Measurements from ENCODE around the gene RERE. TPM values are rescaled to one million over a fixed set of nuclear protein-coding genes. Genes with fewer than 3 reads are reported as not detected.

Gene RERE
- total RNA-seq, 1 experiment from 2014 or later = 40.6 TPM

DNA sequence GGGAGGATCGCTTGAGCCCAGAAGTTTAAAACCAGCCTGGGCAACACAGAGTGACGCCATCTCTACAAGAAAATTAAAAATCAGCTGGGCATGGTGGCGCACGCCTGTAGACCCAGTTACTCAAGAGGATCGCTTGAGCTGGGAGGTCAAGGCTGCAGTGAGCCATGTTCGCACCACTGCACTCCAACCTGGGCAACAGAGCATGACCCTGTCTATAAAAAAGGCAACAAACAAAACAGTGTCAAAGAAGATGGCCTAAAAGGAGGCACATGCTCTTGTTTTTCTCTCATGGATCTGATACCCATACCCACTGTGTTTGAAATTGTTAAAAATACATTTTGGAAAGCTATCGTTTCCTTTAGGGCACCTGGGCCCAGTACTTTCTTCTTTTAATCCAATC is 307.9 kb downstream of the RERE start:
- Histone ChIP-seq H3K27me3 (ENCODE audit: insufficient read depth, low read length) (no peaks in the 10 kb centered on the region), H3K79me2 (ENCODE audit: insufficient read depth, low read length) (no peaks in the 10 kb centered on the region), H3K27ac (ENCODE audit: low read depth, low read length) (no peak overlapping the region), H3K9ac (ENCODE audit: low read length) (no peak overlapping the region), H3K9me2 (ENCODE audit: insufficient read depth) (no peaks in the 10 kb centered on the region), H2AFZ (ENCODE audit: low read depth, low read length, poor library complexity, severe bottlenecking) (no peak overlapping the region), H3K9me3 (ENCODE audit: control insufficient read depth in 1 of 2, insufficient read depth in 1 of 2, low read depth in 1 of 2, low read length in 2 of 2) (no peaks in the 10 kb centered on the region), H3K4me3 (replicated peaks in 1 of 2; ENCODE audit: low read depth in 1 of 2, low read length in 2 of 2) (no peak overlapping the region), H3K4me1 (ENCODE audit: control insufficient read depth in 1 of 2, insufficient read depth in 2 of 2, low read length in 2 of 2) (no peaks in the 10 kb centered on the region), H3K4me2 (ENCODE audit: low read length) (no peak overlapping the region), H4K20me1 (ENCODE audit: insufficient read depth) (no peaks in the 10 kb centered on the region), H3K36me3 (ENCODE audit: control insufficient read depth in 1 of 2, insufficient read depth in 2 of 2, low read length in 2 of 2) (no peaks in the 10 kb centered on the region)
- ATAC-seq (no peak), DNase-seq (ENCODE audit: low read depth, low spot score) (no peak)
- intact Hi-C loops (cut with micrococcal nuclease) = no loop called here
- BruUV-seq (replicated peaks) = no TSS peak
- TF ChIP-seq, protein P1, sequence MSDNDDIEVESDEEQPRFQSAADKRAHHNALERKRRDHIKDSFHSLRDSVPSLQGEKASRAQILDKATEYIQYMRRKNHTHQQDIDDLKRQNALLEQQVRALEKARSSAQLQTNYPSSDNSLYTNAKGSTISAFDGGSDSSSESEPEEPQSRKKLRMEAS (IDR thresholded peaks at IDR 0.05) = no peak
- no peak for TF ChIP-seq ZFX (IDR thresholded peaks at IDR 0.05)
- no peak for TF ChIP-seq EZH2 (IDR thresholded peaks at IDR 0.05)
- TF ChIP-seq FOSL1 (IDR thresholded peaks at IDR 0.05; ENCODE audit: low read depth) = no peak
- TF ChIP-seq ZNF274 (IDR thresholded peaks at IDR 0.05; ENCODE audit: low read depth, low read length) = no peak
- TF ChIP-seq, protein P2, sequence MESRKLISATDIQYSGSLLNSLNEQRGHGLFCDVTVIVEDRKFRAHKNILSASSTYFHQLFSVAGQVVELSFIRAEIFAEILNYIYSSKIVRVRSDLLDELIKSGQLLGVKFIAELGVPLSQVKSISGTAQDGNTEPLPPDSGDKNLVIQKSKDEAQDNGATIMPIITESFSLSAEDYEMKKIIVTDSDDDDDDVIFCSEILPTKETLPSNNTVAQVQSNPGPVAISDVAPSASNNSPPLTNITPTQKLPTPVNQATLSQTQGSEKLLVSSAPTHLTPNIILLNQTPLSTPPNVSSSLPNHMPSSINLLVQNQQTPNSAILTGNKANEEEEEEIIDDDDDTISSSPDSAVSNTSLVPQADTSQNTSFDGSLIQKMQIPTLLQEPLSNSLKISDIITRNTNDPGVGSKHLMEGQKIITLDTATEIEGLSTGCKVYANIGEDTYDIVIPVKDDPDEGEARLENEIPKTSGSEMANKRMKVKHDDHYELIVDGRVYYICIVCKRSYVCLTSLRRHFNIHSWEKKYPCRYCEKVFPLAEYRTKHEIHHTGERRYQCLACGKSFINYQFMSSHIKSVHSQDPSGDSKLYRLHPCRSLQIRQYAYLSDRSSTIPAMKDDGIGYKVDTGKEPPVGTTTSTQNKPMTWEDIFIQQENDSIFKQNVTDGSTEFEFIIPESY (IDR thresholded peaks at IDR 0.05; ENCODE audit: extremely low read depth, insufficient replicate concordance, low read length) = no peak
- TF ChIP-seq CTCF (IDR thresholded peaks at IDR 0.05 in 2 of 3, conservative IDR thresholded peaks at IDR 0.05 in 1 of 3; ENCODE audit: borderline replicate concordance in 1 of 3, insufficient read depth in 1 of 3, low read depth in 2 of 3, low read length in 2 of 3) = no peak
- TF ChIP-seq SIN3A (IDR thresholded peaks at IDR 0.05; ENCODE audit: low read depth) = no peak
- no peak for TF ChIP-seq RAD21 (IDR thresholded peaks at IDR 0.05; ENCODE audit: low read depth)
- TF ChIP-seq ELF1 (IDR thresholded peaks at IDR 0.05; ENCODE audit: borderline replicate concordance, low read depth) = no peak
- TF ChIP-seq CEBPB (IDR thresholded peaks at IDR 0.05; ENCODE audit: low read depth) = no peak
- TF ChIP-seq JUND (IDR thresholded peaks at IDR 0.05) = no peak
- TF ChIP-seq CBX3 (IDR thresholded peaks at IDR 0.05; ENCODE audit: low read depth) = no peak
- no peak for TF ChIP-seq SRF (IDR thresholded peaks at IDR 0.05; ENCODE audit: low read depth)
- TF ChIP-seq YY1 (IDR thresholded peaks at IDR 0.05; ENCODE audit: extremely low read depth, insufficient replicate concordance, low read depth, low read length) = no peak
- TF ChIP-seq POLR2AphosphoS5 (IDR thresholded peaks at IDR 0.05; ENCODE audit: low read depth, low read length) = no peak
- no peak for TF ChIP-seq SP1 (IDR thresholded peaks at IDR 0.05; ENCODE audit: low read depth)
- TF ChIP-seq, protein P3, sequence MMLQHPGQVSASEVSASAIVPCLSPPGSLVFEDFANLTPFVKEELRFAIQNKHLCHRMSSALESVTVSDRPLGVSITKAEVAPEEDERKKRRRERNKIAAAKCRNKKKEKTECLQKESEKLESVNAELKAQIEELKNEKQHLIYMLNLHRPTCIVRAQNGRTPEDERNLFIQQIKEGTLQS (IDR thresholded peaks at IDR 0.05) = no peak
- no peak for TF ChIP-seq TCF7L2 (IDR thresholded peaks at IDR 0.05; ENCODE audit: borderline replicate concordance, extremely low read depth, insufficient read depth, insufficient read length)
- TF ChIP-seq POLR2A (IDR thresholded peaks at IDR 0.05; ENCODE audit: borderline replicate concordance, extremely low read depth, insufficient read depth, insufficient read length) = no peak
- ChIA-PET CTCF (no interaction called here), RAD21 (ENCODE audit: low non-redundant PET in 1 of 2, low total read pairs in 2 of 2, uncharacterized antibody in 2 of 2, unreplicated experiment in 2 of 2) (no interaction called here), POLR2A (no interaction called here)
